GM23338 (cell line): ENCODE results near the gene ATIC. TPM values are rescaled to one million over a fixed set of nuclear protein-coding genes. Genes with fewer than 3 reads are reported as not detected.

ENCODE experiments used
- ATAC-seq: fragments of 200-7000 bp; cut with Tn5 transposase; 3 replicates; pipeline ENCODE4 v1.9.1; 2020
- DNase-seq: peaks from one replicate; pipeline ENCODE4 v3.0.0-alpha.2; 2015; ENCODE audit warnings: low spot score
- H2AFZ ChIP-seq: fragments of 200-600 bp; sonication (generic); 2 replicates; pipeline ENCODE4 v1.8.0; 2016; ENCODE audit warnings: antibody characterized with exemption, mild to moderate bottlenecking, moderate library complexity
- H3F3A ChIP-seq: fragments of 200-600 bp; sonication (generic); replicated peaks from 2 replicates; pipeline ENCODE4 v1.8.0; 2017; ENCODE audit warnings: antibody characterized with exemption, mixed run types, low read depth
- H3K27ac ChIP-seq: fragments of 200-600 bp; sonication (generic); 2 replicates; pipeline ENCODE4 v1.6.1; 2016; ENCODE audit warnings: low read depth
- H3K27me3 ChIP-seq: fragments of 200-600 bp; sonication (generic); 2 replicates; pipeline ENCODE4 v1.8.0; 2016; ENCODE audit warnings: mild to moderate bottlenecking, mixed run types, moderate library complexity; ENCODE audit not compliant: insufficient read depth
- H3K36me3 ChIP-seq: fragments of 200-600 bp; sonication (generic); 2 replicates; pipeline ENCODE4 v1.8.0; 2016; ENCODE audit warnings: mild to moderate bottlenecking; ENCODE audit not compliant: insufficient read depth
- H3K4me1 ChIP-seq: fragments of 200-600 bp; sonication (generic); 2 replicates; pipeline ENCODE4 v1.8.0; 2016; ENCODE audit warnings: mild to moderate bottlenecking, moderate library complexity; ENCODE audit not compliant: insufficient read depth
- H3K4me2 ChIP-seq: fragments of 200-600 bp; sonication (generic); 2 replicates; pipeline ENCODE4 v1.7.1; 2017; ENCODE audit warnings: mixed run types
- H3K4me3 ChIP-seq: fragments of 200-600 bp; sonication (generic); 2 replicates; pipeline ENCODE4 v1.6.1; 2016; ENCODE audit warnings: mixed run types
- H3K79me2 ChIP-seq: fragments of 200-600 bp; sonication (generic); replicated peaks from 2 replicates; pipeline ENCODE4 v1.8.0; 2017; ENCODE audit warnings: mild to moderate bottlenecking; ENCODE audit not compliant: insufficient read depth
- H3K9me2 ChIP-seq: fragments of 200-600 bp; sonication (generic); 2 replicates; pipeline ENCODE4 v1.8.0; 2017; ENCODE audit not compliant: insufficient read depth
- H4K20me1 ChIP-seq: fragments of 200-600 bp; sonication (generic); replicated peaks from 2 replicates; pipeline ENCODE4 v1.8.0; 2017; ENCODE audit warnings: mild to moderate bottlenecking; ENCODE audit not compliant: insufficient read depth
- H3K27ac Mint-ChIP-seq: 2 replicates; pipeline ENCODE4 v1.8.0; 2020; ENCODE audit warnings: inconsistent platforms, mild to moderate bottlenecking, moderate library complexity, mixed read lengths
- H3K27me3 Mint-ChIP-seq: 3 replicates; pipeline ENCODE4 v1.8.0; 2022; ENCODE audit warnings: low read depth, mild to moderate bottlenecking, moderate library complexity, mixed read lengths, inconsistent platforms; ENCODE audit not compliant: insufficient read depth, poor library complexity
- H3K36me3 Mint-ChIP-seq: 3 replicates; pipeline ENCODE4 v1.8.0; 2021; ENCODE audit warnings: low read depth, mild to moderate bottlenecking, inconsistent platforms, moderate library complexity, mixed read lengths
- H3K4me1 Mint-ChIP-seq: 3 replicates; pipeline ENCODE4 v1.8.0; 2020; ENCODE audit warnings: mild to moderate bottlenecking, inconsistent platforms, mixed read lengths
- H3K4me3 Mint-ChIP-seq: 3 replicates; pipeline ENCODE4 v1.8.0; 2021; ENCODE audit warnings: moderate library complexity, mild to moderate bottlenecking, inconsistent platforms, mixed read lengths
- H3K9me3 Mint-ChIP-seq: 3 replicates; pipeline ENCODE4 v1.8.0; 2020; ENCODE audit warnings: moderate library complexity, mild to moderate bottlenecking, inconsistent platforms, mixed read lengths
- CREB1 ChIP-seq: fragments of 250-450 bp; sonication (Bioruptor Pico); IDR thresholded peaks from 2 replicates; pipeline ENCODE4 v1.5.0; 2020; ENCODE audit warnings: low read depth, mild to moderate bottlenecking, moderate library complexity
- CTCF ChIP-seq, 2 experiments: fragments of 200-600 bp in 1 of 2; sonication (generic) in 1 of 2; conservative IDR thresholded peaks; 2 replicates each; pipeline versions ENCODE4 v1.5.1 to v1.6.1; 2016 to 2017; ENCODE audit warnings: antibody characterized with exemption in 2 of 2, low read depth in 2 of 2, mild to moderate bottlenecking in 2 of 2, moderate library complexity in 1 of 2
- ETS1 ChIP-seq: IDR thresholded peaks from 2 replicates; pipeline ENCODE4 v1.6.1; 2016; ENCODE audit warnings: antibody characterized with exemption
- EZH2 ChIP-seq: fragments of 200-600 bp; sonication (generic); IDR thresholded peaks from one replicate; pipeline ENCODE4 v1.8.0; 2017; ENCODE audit warnings: antibody characterized with exemption, mild to moderate bottlenecking, low read depth; ENCODE audit not compliant: unreplicated experiment
- EZH2phosphoT487 ChIP-seq: fragments of 200-600 bp; sonication (generic); IDR thresholded peaks from one replicate; pipeline ENCODE4 v1.8.1; 2018; ENCODE audit warnings: antibody characterized with exemption; ENCODE audit not compliant: unreplicated experiment
- JUNB ChIP-seq: IDR thresholded peaks from one replicate; pipeline ENCODE4 v1.6.1; 2016; ENCODE audit warnings: antibody characterized with exemption; ENCODE audit not compliant: unreplicated experiment
- NANOG ChIP-seq: IDR thresholded peaks from 2 replicates; pipeline ENCODE4 v1.6.1; 2016; ENCODE audit warnings: antibody characterized with exemption, borderline replicate concordance
- POLR2AphosphoS5 ChIP-seq: IDR thresholded peaks from 2 replicates; pipeline ENCODE4 v1.6.1; 2016; ENCODE audit warnings: antibody characterized with exemption, low read depth
- STAT1 ChIP-seq: IDR thresholded peaks from one replicate; pipeline ENCODE4 v1.6.1; 2016; ENCODE audit warnings: antibody characterized with exemption; ENCODE audit not compliant: unreplicated experiment
- ZNF114 ChIP-seq: fragments of 250-450 bp; sonication (Bioruptor Pico); IDR thresholded peaks from 2 replicates; pipeline ENCODE4 v1.5.0; 2020; ENCODE audit warnings: mild to moderate bottlenecking, moderate library complexity
- polyA plus RNA-seq: library from polyadenylated mRNA; unstranded; fragments of >200 nt; fragmentation: Nextera tagmentation; extraction: Ambion mirVana; gene quantifications from 2 replicates; pipeline ENCODE4 v1.2.1, GENCODE V29; 2016
- total RNA-seq: library from RNA; depleted of rRNA; stranded (reverse); fragments of >200 nt; shearing (Covaris generic); gene quantifications from 2 replicates; pipeline ENCODE4 v1.2.3, GENCODE V29; 2014
- TF ChIP-seq, protein P1 (sequence below): IDR thresholded peaks from one replicate; pipeline ENCODE4 v1.6.1; 2018; ENCODE audit warnings: antibody characterized with exemption; ENCODE audit not compliant: unreplicated experiment

ATIC gene
- total and polyA plus RNA-seq, 2 experiments from 2014 or later: 118 to 185 TPM

DNA sequence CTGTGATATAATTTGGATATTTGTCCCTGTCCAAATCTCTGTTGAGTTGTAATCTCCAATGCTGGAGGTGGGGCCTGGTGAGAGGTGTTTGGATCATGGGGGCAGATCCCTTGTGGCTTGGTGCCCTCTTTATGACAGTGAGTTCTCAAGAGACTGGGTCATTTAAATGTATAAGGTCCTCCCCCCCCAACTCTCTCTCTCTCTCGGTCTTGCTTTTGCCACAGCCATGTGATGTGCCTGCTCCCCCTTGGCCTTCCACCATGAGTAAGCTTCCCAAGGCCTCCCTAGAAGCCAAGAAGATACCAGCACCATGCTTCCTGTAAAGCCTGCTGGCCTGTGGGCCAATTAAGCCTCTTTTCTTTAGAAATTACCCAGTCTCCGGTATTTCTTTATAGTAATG lies 65.4 kb downstream of the ATIC start:
- no peaks in the 10 kb centered on the region for H3K27me3 ChIP-seq
- no peak overlapping the region for H3K4me3 ChIP-seq
- Mint-ChIP-seq H3K27me3 (no peaks in the 10 kb centered on the region), H3K4me1 (peaks cover 4% of the 10 kb centered on the region; the same call in 2 of the 3 replicates), H3K4me3 (no peak overlapping the region), H3K9me3 (no peaks in the 10 kb centered on the region), H3K27ac (no peak overlapping the region), H3K36me3 (peaks cover 54% of the 10 kb centered on the region)
- DNase-seq (no peak), ATAC-seq (no peak)
- no peaks in the 10 kb centered on the region for H4K20me1 ChIP-seq
- TF ChIP-seq POLR2AphosphoS5 (no peak), EZH2phosphoT487 (peak; percentile 35)
- no peak overlapping the region for H2AFZ ChIP-seq
- H3K27ac ChIP-seq: no peak overlapping the region
- H3K36me3 ChIP-seq: peaks cover 74% of the 10 kb centered on the region
- H3K4me1 ChIP-seq: no peaks in the 10 kb centered on the region
- H3K9me2 ChIP-seq: no peaks in the 10 kb centered on the region
- H3K4me2 ChIP-seq: no peak overlapping the region
- H3F3A ChIP-seq: no peaks in the 10 kb centered on the region
- no peaks in the 10 kb centered on the region for H3K79me2 ChIP-seq

- Histone ChIP-seq H3K4me1 (no peaks in the 10 kb centered on the region), H3K27me3 (no peaks in the 10 kb centered on the region), H3K9me2 (no peaks in the 10 kb centered on the region), H3K36me3 (peaks cover 70% of the 10 kb centered on the region), H4K20me1 (no peaks in the 10 kb centered on the region), H3K4me2 (no peak overlapping the region), H3K79me2 (no peaks in the 10 kb centered on the region), H3K4me3 (no peak overlapping the region), H3F3A (no peaks in the 10 kb centered on the region), H2AFZ (no peak overlapping the region), H3K27ac (no peak overlapping the region)
- Mint-ChIP-seq H3K9me3 (no peaks in the 10 kb centered on the region), H3K36me3 (peaks cover 60% of the 10 kb centered on the region), H3K27ac (no peak overlapping the region; the same call in 1 of the 2 replicates), H3K4me1 (peaks cover 4% of the 10 kb centered on the region; the same call in 2 of the 3 replicates), H3K4me3 (no peak overlapping the region), H3K27me3 (no peaks in the 10 kb centered on the region)
- DNase-seq (no peak), ATAC-seq (no peak)
- TF ChIP-seq CREB1 (CRISPR knock-in tag) (no peak), NANOG (no peak), CTCF (conservative IDR thresholded peaks at IDR 0.05; ENCODE audit: low read depth in 2 of 2) (no peak), JUNB (no peak), EZH2phosphoT487 (no peak), POLR2AphosphoS5 (no peak), EZH2 (no peak), ETS1 (no peak), ZNF114 (CRISPR knock-in tag) (no peak), STAT1 (no peak)
- TF ChIP-seq, protein P1, sequence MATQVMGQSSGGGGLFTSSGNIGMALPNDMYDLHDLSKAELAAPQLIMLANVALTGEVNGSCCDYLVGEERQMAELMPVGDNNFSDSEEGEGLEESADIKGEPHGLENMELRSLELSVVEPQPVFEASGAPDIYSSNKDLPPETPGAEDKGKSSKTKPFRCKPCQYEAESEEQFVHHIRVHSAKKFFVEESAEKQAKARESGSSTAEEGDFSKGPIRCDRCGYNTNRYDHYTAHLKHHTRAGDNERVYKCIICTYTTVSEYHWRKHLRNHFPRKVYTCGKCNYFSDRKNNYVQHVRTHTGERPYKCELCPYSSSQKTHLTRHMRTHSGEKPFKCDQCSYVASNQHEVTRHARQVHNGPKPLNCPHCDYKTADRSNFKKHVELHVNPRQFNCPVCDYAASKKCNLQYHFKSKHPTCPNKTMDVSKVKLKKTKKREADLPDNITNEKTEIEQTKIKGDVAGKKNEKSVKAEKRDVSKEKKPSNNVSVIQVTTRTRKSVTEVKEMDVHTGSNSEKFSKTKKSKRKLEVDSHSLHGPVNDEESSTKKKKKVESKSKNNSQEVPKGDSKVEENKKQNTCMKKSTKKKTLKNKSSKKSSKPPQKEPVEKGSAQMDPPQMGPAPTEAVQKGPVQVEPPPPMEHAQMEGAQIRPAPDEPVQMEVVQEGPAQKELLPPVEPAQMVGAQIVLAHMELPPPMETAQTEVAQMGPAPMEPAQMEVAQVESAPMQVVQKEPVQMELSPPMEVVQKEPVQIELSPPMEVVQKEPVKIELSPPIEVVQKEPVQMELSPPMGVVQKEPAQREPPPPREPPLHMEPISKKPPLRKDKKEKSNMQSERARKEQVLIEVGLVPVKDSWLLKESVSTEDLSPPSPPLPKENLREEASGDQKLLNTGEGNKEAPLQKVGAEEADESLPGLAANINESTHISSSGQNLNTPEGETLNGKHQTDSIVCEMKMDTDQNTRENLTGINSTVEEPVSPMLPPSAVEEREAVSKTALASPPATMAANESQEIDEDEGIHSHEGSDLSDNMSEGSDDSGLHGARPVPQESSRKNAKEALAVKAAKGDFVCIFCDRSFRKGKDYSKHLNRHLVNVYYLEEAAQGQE: no peak
Observed at GRCh38 chr2:215378045-215378444, 66.2 kb downstream of the ATIC start.
